Measurements from ENCODE around the gene CCDC137. TPM values are rescaled to one million over a fixed set of nuclear protein-coding genes. Genes with fewer than 3 reads are reported as not detected.

The CCDC137 gene
- total and polyA plus RNA-seq, 2 donors (not counting 3 experiments of a cell fraction or from before 2014, with no cell fraction given), result 12.9 to 32.2 TPM

- Histone ChIP-seq H3K27me3 (ENCODE audit: control insufficient read depth in 2 of 2, insufficient read depth in 2 of 2, low read length in 2 of 2) (peaks cover 18 to 22% of the 10 kb centered on the region in 2 experiments), H3K4me2 (ENCODE audit: insufficient read depth, low read length) (no peak overlapping the region), H3K27ac (ENCODE audit: insufficient read depth, low read depth, low read length) (no peak overlapping the region), H3K79me2 (ENCODE audit: control insufficient read depth, insufficient read depth, low read length) (no peaks in the 10 kb centered on the region), H4K20me1 (replicated peaks; ENCODE audit: control insufficient read depth, extremely low read depth, insufficient read depth, low read length) (no peaks in the 10 kb centered on the region), H3K9me3 (replicated peaks; ENCODE audit: control insufficient read depth, insufficient read depth, low read length) (no peaks in the 10 kb centered on the region), H3K4me1 (ENCODE audit: control insufficient read depth, extremely low read depth, insufficient read depth, low read length) (no peaks in the 10 kb centered on the region), H3K9ac (replicated peaks; ENCODE audit: extremely low read depth, insufficient read depth, low read length) (no peak overlapping the region), H2AFZ (ENCODE audit: low read depth, low read length) (no peak overlapping the region), H3K4me3 (replicated peaks in 1 of 3; ENCODE audit: insufficient read depth in 1 of 3, low read depth in 1 of 3, low read length in 3 of 3) (no peak overlapping the region), H3K36me3 (ENCODE audit: control insufficient read depth in 2 of 2, extremely low read depth in 1 of 2, insufficient read depth in 2 of 2, low read length in 2 of 2) (no peaks in the 10 kb centered on the region), H3K9me1 (replicated peaks; ENCODE audit: control insufficient read depth, extremely low read depth, insufficient read depth, low read length) (no peaks in the 10 kb centered on the region)
- dilution Hi-C loops (cut with MboI; ENCODE audit: extremely low pct_ligation_motif_present, low sequenced_read_pairs) (no loop called here), intact Hi-C loops (cut with micrococcal nuclease) (no loop called here)
- DNase-seq (ENCODE audit: low read depth, low spot score) (no peak), FAIRE-seq (no peak)
- ChIA-PET POLR2A (no interaction called here), CTCF (interaction anchor here (1.0 kb wide), 1 partner anchor 11 kb away, joined by 4 read pairs; no protein-coding TSS in a partner anchor)
- no TSS peak for BruUV-seq (replicated peaks)
- TF ChIP-seq CTCF (IDR thresholded peaks at IDR 0.05; ENCODE audit: extremely low read depth in 1 of 2, insufficient read depth in 1 of 2, low read depth in 1 of 2, low read length in 2 of 2) (no peak), POLR2A (IDR thresholded peaks at IDR 0.05; ENCODE audit: low read depth, low read length) (no peak), GATA2 (IDR thresholded peaks at IDR 0.05; ENCODE audit: insufficient read depth, insufficient read length, low read depth, low read length) (no peak), JUN (IDR thresholded peaks at IDR 0.05; ENCODE audit: borderline replicate concordance, insufficient read depth, insufficient read length, low read depth) (no peak), FOS (IDR thresholded peaks at IDR 0.05; ENCODE audit: borderline replicate concordance, insufficient read depth, low read length) (no peak), MYC (IDR thresholded peaks at IDR 0.05; ENCODE audit: low read depth, low read length) (no peak), POLR2AphosphoS5 (IDR thresholded peaks at IDR 0.05; ENCODE audit: insufficient read depth, low read depth, low read length) (no peak), EZH2 (IDR thresholded peaks at IDR 0.05; ENCODE audit: borderline replicate concordance, low read depth, low read length, severe bottlenecking) (no peak), MAX (IDR thresholded peaks at IDR 0.05; ENCODE audit: insufficient read depth, insufficient read length) (no peak)
Observed at GRCh38 chr17:81646869-81647600, 19.5 kb upstream of the CCDC137 start.
